ENCODE measurements around the gene LSAMP. TPM values are rescaled to one million over a fixed set of nuclear protein-coding genes. Genes with fewer than 3 reads are reported as not detected.

The LSAMP gene
- total RNA-seq, 3 donors from 2014 or later = 0.78 to 39.8 (median 1.9) TPM

- Histone ChIP-seq H3K36me3 (ENCODE audit: low read depth) (no peaks in the 10 kb centered on the region), H3K9me3 (no peaks in the 10 kb centered on the region), H3K4me3 (no peak overlapping the region), H3K4me1 (ENCODE audit: low read depth) (no peaks in the 10 kb centered on the region)
- ATAC-seq (no peak), DNase-seq (no peak)
- intact Hi-C loops (cut with DNase I, micrococcal nuclease) = no loop called here
- no peak for TF ChIP-seq CTCF (IDR thresholded peaks at IDR 0.05)
Measured at GRCh38 chr3:116039651-116039985, 405.7 kb downstream of the LSAMP start.

GRCh38 chr3:116038968-116039650, 406.2 kb downstream of the LSAMP start:
- intact Hi-C loops (cut with DNase I, micrococcal nuclease) = no loop called here
- DNase-seq (no peak), ATAC-seq (no peak)
- no peaks in the 10 kb centered on the region for H3K9me3 ChIP-seq
- H3K4me3 ChIP-seq = no peak overlapping the region
- no peaks in the 10 kb centered on the region for H3K36me3 ChIP-seq (ENCODE audit: low read depth)
- TF ChIP-seq CTCF (IDR thresholded peaks at IDR 0.05) = no peak
- H3K4me1 ChIP-seq (ENCODE audit: low read depth) = no peaks in the 10 kb centered on the region

- Histone ChIP-seq H3K4me1 (ENCODE audit: low read depth) (no peaks in the 10 kb centered on the region), H3K9me3 (no peaks in the 10 kb centered on the region), H3K36me3 (ENCODE audit: low read depth) (no peaks in the 10 kb centered on the region), H3K4me3 (no peak overlapping the region)
- DNase-seq (no peak), ATAC-seq (no peak)
- intact Hi-C loops (cut with DNase I, micrococcal nuclease) = no loop called here
- no peak for TF ChIP-seq CTCF (IDR thresholded peaks at IDR 0.05)
Measured at GRCh38 chr3:116037954-116038911, 407.1 kb downstream of the LSAMP start.

GRCh38 chr3:116035429-116035828, 409.9 kb downstream of the LSAMP start:
- H3K4me3 ChIP-seq = no peak overlapping the region
- DNase-seq (no peak), ATAC-seq (no peak)
- H3K36me3 ChIP-seq (ENCODE audit: low read depth) = no peaks in the 10 kb centered on the region
- no peaks in the 10 kb centered on the region for H3K4me1 ChIP-seq (ENCODE audit: low read depth)
- no peaks in the 10 kb centered on the region for H3K9me3 ChIP-seq
- intact Hi-C loops (cut with DNase I, micrococcal nuclease) = no loop called here
- no peak for TF ChIP-seq CTCF (IDR thresholded peaks at IDR 0.05)

GRCh38 chr3:116034794-116035193, 410.5 kb downstream of the LSAMP start:
- DNase-seq = no peak
- no peak for ATAC-seq
- intact Hi-C loops (cut with DNase I, micrococcal nuclease) = no loop called here
- H3K36me3 ChIP-seq (ENCODE audit: low read depth) = no peaks in the 10 kb centered on the region
- H3K9me3 ChIP-seq = no peaks in the 10 kb centered on the region
- H3K4me3 ChIP-seq = no peak overlapping the region
- no peak for TF ChIP-seq CTCF (IDR thresholded peaks at IDR 0.05)
- no peaks in the 10 kb centered on the region for H3K4me1 ChIP-seq (ENCODE audit: low read depth)
